HEK293 (cell line): Measurements from ENCODE around the gene CD48.

ENCODE experiments used
- CTCF ChIA-PET: fragments of 350-600 bp; formaldehyde crosslinking; extraction: SDS; loops from one replicate; lab custom pipeline; 2021; ENCODE audit warnings: antibody characterized with exemption; lab: Yijun Ruan, JAX
- POLR2A ChIA-PET: fragments of 300-600 bp; formaldehyde crosslinking; extraction: SDS; loops from one replicate; lab custom pipeline; 2020; ENCODE audit warnings: antibody characterized with exemption, inconsistent platforms; lab: Yijun Ruan, JAX
- H3K27ac ChIP-seq: fragments of 200-500 bp; sonication (Bioruptor generic); 2 replicates; pipeline ENCODE4 v1.5.1; 2014; ENCODE audit warnings: low read depth, low read length, control low read depth, inconsistent platforms; ENCODE audit errors: extremely low read depth
- H3K36me3 ChIP-seq, 2 experiments: fragments of 200-500 bp in 1 of 2; sonication (Bioruptor generic) in 1 of 2; 1 replicate in 1 of 2; 2 replicates in 1 of 2; pipeline ENCODE4 v1.5.1; 2014 to 2017; ENCODE audit warnings: inconsistent platforms in 2 of 2, low read length in 2 of 2; ENCODE audit not compliant: control insufficient read depth in 2 of 2, insufficient read depth in 1 of 2
- H3K4me1 ChIP-seq: fragments of 200-500 bp; sonication (Bioruptor generic); 2 replicates; pipeline ENCODE4 v1.5.1; 2014; ENCODE audit warnings: mild to moderate bottlenecking, low read length, inconsistent platforms; ENCODE audit not compliant: control insufficient read depth, insufficient read depth
- H3K4me3 ChIP-seq: 2 replicates; pipeline ENCODE4 v1.5.1; 2011; ENCODE audit warnings: low read depth, mild to moderate bottlenecking, control low read depth, low read length, moderate library complexity
- H3K9me3 ChIP-seq: fragments of 200-500 bp; sonication (Bioruptor generic); 2 replicates; pipeline ENCODE4 v1.5.1; 2014; ENCODE audit warnings: low read depth, low read length, inconsistent platforms; ENCODE audit not compliant: control insufficient read depth, insufficient read depth
- CTCF ChIP-seq: fragments of 450-650 bp; formaldehyde crosslinking; IDR thresholded peaks from 2 replicates; pipeline ENCODE4 v1.5.1; 2016; ENCODE audit warnings: missing biosample characterization, missing genetic modification characterization
- GLI2 ChIP-seq: fragments of 450-650 bp; formaldehyde crosslinking; IDR thresholded peaks from 2 replicates; pipeline ENCODE4; 2017; ENCODE audit warnings: missing biosample characterization, missing genetic modification characterization, low read depth, borderline replicate concordance
- HOXD13 ChIP-seq: sonication (generic); formaldehyde crosslinking; IDR thresholded peaks from 2 replicates; pipeline ENCODE4 v1.8.0; 2022; ENCODE audit warnings: missing genetic modification reagents, borderline replicate concordance
- IKZF3 ChIP-seq: fragments of 450-650 bp; IDR thresholded peaks from 2 replicates; pipeline ENCODE4 v1.5.0; 2018; ENCODE audit warnings: missing biosample characterization, mild to moderate bottlenecking, missing genetic modification characterization, moderate library complexity
- KLF9 ChIP-seq: fragments of 450-650 bp; formaldehyde crosslinking; IDR thresholded peaks from 2 replicates; pipeline ENCODE4 v1.5.1; 2016; ENCODE audit warnings: missing biosample characterization, missing genetic modification characterization, low read depth
- PRDM4 ChIP-seq: fragments of 450-650 bp; formaldehyde crosslinking; IDR thresholded peaks from 2 replicates; pipeline ENCODE4 v1.5.1; 2017; ENCODE audit warnings: missing biosample characterization, missing genetic modification characterization
- REPIN1 ChIP-seq: fragments of 450-650 bp; formaldehyde crosslinking; IDR thresholded peaks from 2 replicates; pipeline ENCODE4 v1.5.1; 2017; ENCODE audit warnings: missing biosample characterization, missing genetic modification characterization, low read depth
- SP2 ChIP-seq: fragments of 450-650 bp; formaldehyde crosslinking; IDR thresholded peaks from 2 replicates; pipeline ENCODE4 v1.5.1; 2016; ENCODE audit warnings: missing biosample characterization, missing genetic modification characterization
- ZBTB49 ChIP-seq: fragments of 450-650 bp; formaldehyde crosslinking; IDR thresholded peaks from 2 replicates; pipeline ENCODE4 v1.5.1; 2016; ENCODE audit warnings: missing biosample characterization, missing genetic modification characterization, low read depth
- ZIC2 ChIP-seq: fragments of 450-650 bp; formaldehyde crosslinking; IDR thresholded peaks from 2 replicates; pipeline ENCODE4 v1.5.1; 2016; ENCODE audit warnings: missing biosample characterization, missing genetic modification characterization
- ZNF221 ChIP-seq: fragments of 450-650 bp; formaldehyde crosslinking; IDR thresholded peaks from 2 replicates; pipeline ENCODE4 v1.5.1; 2017; ENCODE audit warnings: missing biosample characterization, missing genetic modification characterization, borderline replicate concordance
- ZNF335 ChIP-seq: fragments of 450-650 bp; formaldehyde crosslinking; conservative IDR thresholded peaks from 2 replicates; pipeline ENCODE4 v1.5.1; 2016; ENCODE audit warnings: missing biosample characterization, missing genetic modification characterization
- ZNF521 ChIP-seq: fragments of 450-650 bp; formaldehyde crosslinking; IDR thresholded peaks from 2 replicates; pipeline ENCODE4 v1.5.1; 2017; ENCODE audit warnings: missing biosample characterization, mild to moderate bottlenecking, missing genetic modification characterization
- ZNF629 ChIP-seq: fragments of 450-650 bp; formaldehyde crosslinking; IDR thresholded peaks from 2 replicates; pipeline ENCODE4 v1.5.1; 2017; ENCODE audit warnings: missing biosample characterization, missing genetic modification characterization
- ZNF660 ChIP-seq: fragments of 450-650 bp; IDR thresholded peaks from 2 replicates; pipeline ENCODE4 v1.5.1; 2018; ENCODE audit warnings: missing biosample characterization, mild to moderate bottlenecking, missing genetic modification characterization
- ZNF776 ChIP-seq: fragments of 450-650 bp; formaldehyde crosslinking; IDR thresholded peaks from 2 replicates; pipeline ENCODE4 v1.5.0; 2017; ENCODE audit warnings: missing biosample characterization, missing genetic modification characterization, borderline replicate concordance
- ZNF843 ChIP-seq: fragments of 450-650 bp; formaldehyde crosslinking; IDR thresholded peaks from 2 replicates; pipeline ENCODE4 v1.5.1; 2016; ENCODE audit warnings: missing biosample characterization, missing genetic modification characterization
- TF ChIP-seq, protein P1 (sequence below): fragments of 450-650 bp; formaldehyde crosslinking; IDR thresholded peaks from 2 replicates; pipeline ENCODE4 v1.5.1; 2016; ENCODE audit warnings: missing biosample characterization, missing genetic modification characterization

Gene CD48

DNA sequence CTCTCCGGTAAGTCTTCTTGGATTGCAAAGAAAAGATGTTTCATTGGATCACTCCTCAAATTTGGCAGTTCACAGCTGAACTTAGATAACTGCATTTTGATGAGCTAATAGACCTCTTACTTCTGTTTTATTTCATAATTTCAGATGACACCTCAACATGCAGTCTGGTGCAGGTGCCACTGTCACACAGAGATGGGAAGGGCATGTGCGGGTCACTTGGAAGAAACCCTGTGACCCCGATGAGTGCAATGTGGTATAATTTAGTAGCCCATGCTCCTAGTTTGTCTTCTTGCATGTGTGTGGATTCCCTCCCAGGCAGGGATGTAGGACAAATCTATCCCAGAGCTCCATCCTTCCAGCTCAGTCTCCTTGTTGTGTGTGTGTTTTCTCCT lies 64.3 kb downstream of the CD48 start (continued):
- no peak for TF ChIP-seq CTCF (tag by site-specific recombination)
- TF ChIP-seq, all 188 proteins: peak for 0

GRCh38 chr1:160646711-160647328 lies 64.8 kb downstream of the CD48 start, which contains the start of gene SLAMF1:
Gene SLAMF1 (minus strand): TSS chr1:160647044. CDS start chr1:160646945, 99 bp downstream.
- POLR2A ChIA-PET, result no interaction called here
- H3K4me3 ChIP-seq, result no peak within 1 kb of the TSS
- CTCF ChIA-PET, result no interaction called here
- no peaks in the 10 kb centered on the region for H3K36me3 ChIP-seq
- H3K27ac ChIP-seq, result no peak within 1 kb of the TSS
- H3K9me3 ChIP-seq, result no peaks in the 10 kb centered on the region
- TF ChIP-seq PRDM4 (no peak), ZNF521 (tag by site-specific recombination) (no peak), HOXD13 (CRISPR knock-in tag) (no peak), REPIN1 (tag by site-specific recombination) (no peak), ZNF335 (tag by site-specific recombination) (no peak), GLI2 (tag by site-specific recombination) (no peak), ZNF843 (tag by site-specific recombination) (no peak)
- H3K4me1 ChIP-seq, result no peaks in the 10 kb centered on the region

DNA sequence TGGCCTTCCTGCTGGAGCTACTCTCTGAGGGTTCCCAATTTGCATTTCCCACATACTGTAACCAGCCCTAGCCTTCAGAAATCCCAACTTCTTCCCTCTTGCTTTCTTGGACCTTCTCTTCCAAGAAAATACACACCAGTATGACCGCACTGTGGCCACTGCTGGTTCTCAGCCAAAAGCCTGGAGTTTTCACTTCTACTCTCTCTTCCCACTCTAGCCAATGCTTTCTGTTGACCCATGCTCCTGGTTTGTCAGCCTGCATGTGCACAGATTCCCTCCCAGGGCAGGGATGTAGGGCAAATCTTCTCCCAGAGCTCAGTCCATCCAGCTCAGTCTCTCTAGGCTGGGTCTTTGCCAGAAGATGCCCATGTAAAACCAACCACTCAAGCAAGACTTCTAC lies 65.4 kb downstream of the CD48 start:
- H3K4me1 ChIP-seq, result no peaks in the 10 kb centered on the region
- no peak overlapping the region for H3K4me3 ChIP-seq
- no peaks in the 10 kb centered on the region for H3K9me3 ChIP-seq
- no peaks in the 10 kb centered on the region for H3K36me3 ChIP-seq
- H3K27ac ChIP-seq, result no peak overlapping the region
- ChIA-PET POLR2A (no interaction called here), CTCF (interaction anchor here (0.7 kb wide), 1 partner anchor 29 kb away, joined by 4 read pairs; no protein-coding TSS in a partner anchor)
- TF ChIP-seq, protein P1, sequence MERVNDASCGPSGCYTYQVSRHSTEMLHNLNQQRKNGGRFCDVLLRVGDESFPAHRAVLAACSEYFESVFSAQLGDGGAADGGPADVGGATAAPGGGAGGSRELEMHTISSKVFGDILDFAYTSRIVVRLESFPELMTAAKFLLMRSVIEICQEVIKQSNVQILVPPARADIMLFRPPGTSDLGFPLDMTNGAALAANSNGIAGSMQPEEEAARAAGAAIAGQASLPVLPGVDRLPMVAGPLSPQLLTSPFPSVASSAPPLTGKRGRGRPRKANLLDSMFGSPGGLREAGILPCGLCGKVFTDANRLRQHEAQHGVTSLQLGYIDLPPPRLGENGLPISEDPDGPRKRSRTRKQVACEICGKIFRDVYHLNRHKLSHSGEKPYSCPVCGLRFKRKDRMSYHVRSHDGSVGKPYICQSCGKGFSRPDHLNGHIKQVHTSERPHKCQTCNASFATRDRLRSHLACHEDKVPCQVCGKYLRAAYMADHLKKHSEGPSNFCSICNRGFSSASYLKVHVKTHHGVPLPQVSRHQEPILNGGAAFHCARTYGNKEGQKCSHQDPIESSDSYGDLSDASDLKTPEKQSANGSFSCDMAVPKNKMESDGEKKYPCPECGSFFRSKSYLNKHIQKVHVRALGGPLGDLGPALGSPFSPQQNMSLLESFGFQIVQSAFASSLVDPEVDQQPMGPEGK (tag by site-specific recombination), result no peak
- TF ChIP-seq ZNF660 (tag by site-specific recombination) (no peak), ZNF221 (tag by site-specific recombination) (no peak), KLF9 (tag by site-specific recombination) (no peak), ZIC2 (tag by site-specific recombination) (no peak), ZNF629 (tag by site-specific recombination) (no peak), ZBTB49 (tag by site-specific recombination) (no peak), IKZF3 (tag by site-specific recombination) (no peak), ZNF776 (no peak), CTCF (tag by site-specific recombination) (no peak), PRDM4 (no peak), SP2 (tag by site-specific recombination) (no peak)
